Chondrocyte (in vitro differentiated cells): ENCODE results near the gene ZNF91. TPM values are rescaled to one million over a fixed set of nuclear protein-coding genes. Genes with fewer than 3 reads are reported as not detected.

Experiments
- DNase-seq: peaks from one replicate; pipeline ENCODE4 v3.0.0; 2021; ENCODE audit warnings: mixed read lengths, low spot score
- H3K27ac Mint-ChIP-seq: one replicate; pipeline ENCODE4 v1.8.0; 2021; ENCODE audit warnings: mild to moderate bottlenecking, moderate library complexity, mixed read lengths; ENCODE audit not compliant: unreplicated experiment
- H3K27me3 Mint-ChIP-seq: 2 replicates; pipeline ENCODE4 v1.8.0; 2021; ENCODE audit warnings: low read depth, mixed read lengths
- H3K36me3 Mint-ChIP-seq: 2 replicates; pipeline ENCODE4 v1.8.0; 2021; ENCODE audit warnings: low read depth, mixed read lengths
- H3K4me1 Mint-ChIP-seq: 2 replicates; pipeline ENCODE4 v1.8.0; 2021; ENCODE audit warnings: low read depth, mild to moderate bottlenecking, mixed read lengths
- H3K4me3 Mint-ChIP-seq: one replicate; pipeline ENCODE4 v1.8.0; 2021; ENCODE audit warnings: mild to moderate bottlenecking, moderate library complexity, mixed read lengths; ENCODE audit not compliant: unreplicated experiment
- H3K9me3 Mint-ChIP-seq: 2 replicates; pipeline ENCODE4 v1.8.0; 2021; ENCODE audit warnings: low read depth, mixed read lengths
- CTCF ChIP-seq: fragments of 200-600 bp; sonication (generic); IDR thresholded peaks from 2 replicates; pipeline ENCODE4 v1.5.0; 2021; ENCODE audit warnings: antibody characterized with exemption, mild to moderate bottlenecking, moderate library complexity
- total RNA-seq: library from RNA; stranded (reverse); gene quantifications from 3 replicates; pipeline ENCODE4 v1.2.1, GENCODE V29; 2021

The ZNF91 gene
- total RNA-seq, 1 donor from 2014 or later: 18.1 TPM

DNA sequence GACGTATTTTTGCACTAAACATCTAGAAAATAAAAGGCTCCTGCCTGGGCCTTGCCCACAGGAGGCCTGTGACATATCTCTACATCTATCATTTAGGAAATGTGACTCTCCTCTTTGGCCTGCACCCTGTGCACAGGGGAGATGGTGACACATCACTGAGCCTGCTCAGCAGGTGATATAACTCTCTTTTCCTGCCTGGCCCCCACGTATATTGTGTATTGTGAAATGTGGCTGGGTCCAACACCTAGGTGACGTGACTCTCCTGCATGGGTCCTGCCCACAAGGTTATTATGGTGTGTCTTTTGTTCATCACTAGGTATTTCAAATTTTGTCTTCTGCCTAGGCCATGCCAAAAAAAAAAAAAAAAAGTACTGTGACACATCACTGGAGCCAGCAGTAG lies 83.7 kb downstream of the ZNF91 start:
- Mint-ChIP-seq H3K36me3 (peaks cover 7% of the 10 kb centered on the region), H3K4me1 (no peaks in the 10 kb centered on the region), H3K4me3 (no peak overlapping the region), H3K27me3 (no peaks in the 10 kb centered on the region), H3K27ac (no peak overlapping the region), H3K9me3 (peaks cover 34% of the 10 kb centered on the region)
- no peak for DNase-seq
- TF ChIP-seq CTCF: no peak

GRCh38 chr19:23310729-23311211 lies 84.5 kb downstream of the ZNF91 start:
- TF ChIP-seq CTCF: no peak
- H3K36me3 Mint-ChIP-seq: peaks cover 7% of the 10 kb centered on the region
- H3K4me1 Mint-ChIP-seq: no peaks in the 10 kb centered on the region
- H3K27ac Mint-ChIP-seq: no peak overlapping the region
- DNase-seq: no peak
- no peak overlapping the region for H3K4me3 Mint-ChIP-seq
- no peaks in the 10 kb centered on the region for H3K27me3 Mint-ChIP-seq
- peaks cover 38% of the 10 kb centered on the region for H3K9me3 Mint-ChIP-seq

DNA sequence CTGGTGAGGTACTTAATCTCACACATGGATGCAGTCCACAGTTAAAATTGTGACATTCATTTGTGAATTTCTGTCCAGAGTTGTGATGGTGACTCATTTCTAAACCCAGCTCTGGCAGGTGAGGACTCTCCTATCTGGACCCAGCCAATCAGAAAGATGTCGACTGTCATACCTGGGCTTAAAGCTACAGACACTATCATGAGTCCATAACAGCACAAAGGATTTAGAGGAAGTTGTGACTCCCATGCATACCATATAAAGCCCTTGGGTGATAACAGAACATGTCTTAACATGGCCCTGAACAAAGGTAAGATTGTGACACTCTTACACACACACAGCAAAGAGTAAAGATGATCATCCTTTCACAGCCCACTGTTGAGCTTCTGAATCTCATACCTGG lies 85.3 kb downstream of the ZNF91 start:
- H3K4me3 Mint-ChIP-seq: no peak overlapping the region
- no peak for TF ChIP-seq CTCF
- H3K4me1 Mint-ChIP-seq: no peaks in the 10 kb centered on the region
- no peaks in the 10 kb centered on the region for H3K27me3 Mint-ChIP-seq
- peaks cover 38% of the 10 kb centered on the region for H3K9me3 Mint-ChIP-seq
- DNase-seq: no peak
- no peak overlapping the region for H3K27ac Mint-ChIP-seq
- peaks cover 7% of the 10 kb centered on the region for H3K36me3 Mint-ChIP-seq

GRCh38 chr19:23305555-23305954 lies 89.7 kb downstream of the ZNF91 start:
- no peaks in the 10 kb centered on the region for H3K27me3 Mint-ChIP-seq
- H3K9me3 Mint-ChIP-seq: peaks cover 49% of the 10 kb centered on the region
- H3K4me3 Mint-ChIP-seq: no peak overlapping the region
- TF ChIP-seq CTCF: peak; percentile 25
- H3K36me3 Mint-ChIP-seq: peaks cover 7% of the 10 kb centered on the region
- H3K27ac Mint-ChIP-seq: no peak overlapping the region
- no peaks in the 10 kb centered on the region for H3K4me1 Mint-ChIP-seq
- no peak for DNase-seq

DNA sequence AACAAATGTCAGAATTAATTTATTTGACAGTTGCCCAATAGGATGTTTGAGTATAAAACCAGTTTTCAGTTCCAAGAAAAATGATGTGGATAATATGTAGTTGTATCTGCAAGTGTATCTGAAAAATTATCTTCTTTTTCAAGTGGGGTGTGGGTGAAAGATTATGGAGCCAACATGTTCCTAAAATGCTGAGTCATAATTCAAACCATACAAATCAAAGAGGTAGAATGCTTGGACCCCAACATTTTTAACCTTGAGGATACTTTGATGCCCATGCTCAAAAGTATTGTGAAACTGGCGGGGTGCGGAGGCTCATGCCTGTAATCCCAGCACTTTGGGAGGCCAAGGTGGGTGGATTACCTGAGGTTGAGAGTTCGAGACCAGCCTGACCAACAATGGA lies 91.0 kb downstream of the ZNF91 start:
- Mint-ChIP-seq H3K4me3 (no peak overlapping the region), H3K27me3 (no peaks in the 10 kb centered on the region), H3K9me3 (peaks cover 57% of the 10 kb centered on the region), H3K27ac (no peak overlapping the region), H3K36me3 (peaks cover 7% of the 10 kb centered on the region), H3K4me1 (no peaks in the 10 kb centered on the region)
- no peak for TF ChIP-seq CTCF
- DNase-seq: no peak
